ENCODE results near the gene OCIAD1.

DNA sequence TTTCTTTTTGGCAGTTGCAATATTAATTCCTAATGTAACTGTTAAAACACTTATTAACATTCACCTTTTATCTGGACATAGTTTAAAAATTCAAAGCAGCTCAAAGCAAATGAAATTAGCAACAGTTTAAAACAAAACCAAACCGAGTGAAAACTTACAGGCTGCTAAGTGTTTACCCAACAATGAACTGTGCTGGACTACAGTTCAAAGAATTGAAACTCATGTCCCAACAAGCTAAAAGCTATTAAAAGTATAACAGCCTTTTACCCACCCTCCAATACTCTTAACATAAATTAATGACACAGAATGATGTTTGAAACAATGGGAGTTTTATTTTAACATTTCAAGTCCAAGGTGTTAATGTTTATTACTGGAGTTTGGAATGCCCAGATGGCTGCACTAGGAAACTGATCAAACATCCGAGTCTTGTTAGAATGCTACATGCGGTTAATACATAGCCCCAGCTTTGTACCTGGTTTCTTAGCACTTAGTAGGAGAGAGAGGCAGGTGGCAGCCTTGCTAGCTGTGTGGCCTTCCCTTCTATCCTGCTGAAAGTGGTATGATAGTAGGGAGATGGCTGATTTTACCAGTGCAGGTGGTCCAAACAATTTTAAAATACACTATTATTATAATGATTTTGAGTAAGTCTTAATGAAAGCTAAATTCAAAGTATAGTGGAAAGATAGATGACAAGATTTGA, 29.7 kb upstream of the OCIAD1 start:
- TF ChIP-seq CTCF (IDR thresholded peaks at IDR 0.05; ENCODE audit: low read depth, low read length, missing input control), result no peak
- TF ChIP-seq EGR1 (IDR thresholded peaks at IDR 0.05; ENCODE audit: low read depth in 2 of 2), result no peak
- no peak for TF ChIP-seq ZBTB33 (IDR thresholded peaks at IDR 0.05)
- TF ChIP-seq FOXA1 (IDR thresholded peaks at IDR 0.05), result no peak

Measured in liver (tissue), 3 donors.